ENCODE results near the gene NGRN. TPM values are rescaled to one million over a fixed set of nuclear protein-coding genes. Genes with fewer than 3 reads are reported as not detected.

NGRN gene
- total RNA-seq, 2 experiments from 2014 or later: 40.0 to 65.0 TPM

- Histone ChIP-seq H3K4me3 (ENCODE audit: low read depth, low read length, poor library complexity, severe bottlenecking) (no peak overlapping the region), H3K36me3 (ENCODE audit: insufficient read depth, low read length) (no peaks in the 10 kb centered on the region), H3K27ac (ENCODE audit: low read depth, low read length, poor library complexity, severe bottlenecking) (no peak overlapping the region), H3K9me3 (ENCODE audit: low read length) (no peaks in the 10 kb centered on the region), H3K4me2 (ENCODE audit: low read length) (no peak overlapping the region), H4K20me1 (ENCODE audit: insufficient read depth, low read length) (no peaks in the 10 kb centered on the region), H3K4me1 (ENCODE audit: insufficient read depth, low read length, poor library complexity, severe bottlenecking) (peaks cover under 1% of the 10 kb centered on the region), H3K9me2 (ENCODE audit: insufficient read depth, low read length) (no peaks in the 10 kb centered on the region), H2AFZ (ENCODE audit: low read length) (no peak overlapping the region), H3K79me2 (ENCODE audit: insufficient read depth, low read depth, low read length) (no peaks in the 10 kb centered on the region)
- intact Hi-C loops (cut with micrococcal nuclease; ENCODE audit: unreplicated experiment): no loop called here
- no TSS peak for BruUV-seq (replicated peaks)
- POLR2A ChIA-PET: interaction anchor here (0.5 to 0.7 kb wide), 2 partner anchors 11 to 280 kb away, joined by 3 to 5 read pairs; no protein-coding TSS in a partner anchor
- DNase-seq (ENCODE audit: low spot score): no peak
- no peak for TF ChIP-seq EZH2phosphoT487 (IDR thresholded peaks at IDR 0.05; ENCODE audit: borderline replicate concordance, low read depth, low read length)
- TF ChIP-seq, protein P1, sequence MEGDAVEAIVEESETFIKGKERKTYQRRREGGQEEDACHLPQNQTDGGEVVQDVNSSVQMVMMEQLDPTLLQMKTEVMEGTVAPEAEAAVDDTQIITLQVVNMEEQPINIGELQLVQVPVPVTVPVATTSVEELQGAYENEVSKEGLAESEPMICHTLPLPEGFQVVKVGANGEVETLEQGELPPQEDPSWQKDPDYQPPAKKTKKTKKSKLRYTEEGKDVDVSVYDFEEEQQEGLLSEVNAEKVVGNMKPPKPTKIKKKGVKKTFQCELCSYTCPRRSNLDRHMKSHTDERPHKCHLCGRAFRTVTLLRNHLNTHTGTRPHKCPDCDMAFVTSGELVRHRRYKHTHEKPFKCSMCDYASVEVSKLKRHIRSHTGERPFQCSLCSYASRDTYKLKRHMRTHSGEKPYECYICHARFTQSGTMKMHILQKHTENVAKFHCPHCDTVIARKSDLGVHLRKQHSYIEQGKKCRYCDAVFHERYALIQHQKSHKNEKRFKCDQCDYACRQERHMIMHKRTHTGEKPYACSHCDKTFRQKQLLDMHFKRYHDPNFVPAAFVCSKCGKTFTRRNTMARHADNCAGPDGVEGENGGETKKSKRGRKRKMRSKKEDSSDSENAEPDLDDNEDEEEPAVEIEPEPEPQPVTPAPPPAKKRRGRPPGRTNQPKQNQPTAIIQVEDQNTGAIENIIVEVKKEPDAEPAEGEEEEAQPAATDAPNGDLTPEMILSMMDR (conservative IDR thresholded peaks at IDR 0.05; ENCODE audit: low read length): no peak
- CTCF ChIA-PET (ENCODE audit: unreplicated experiment): no interaction called here
These were observed 31.5 kb downstream of the NGRN start for GRCh38 chr15:90297021-90297420.

- H3K36me3 ChIP-seq (ENCODE audit: insufficient read depth, low read length): no peaks in the 10 kb centered on the region
- H3K9me2 ChIP-seq (ENCODE audit: insufficient read depth, low read length): no peaks in the 10 kb centered on the region
- H3K4me2 ChIP-seq (ENCODE audit: low read length): no peak overlapping the region
- no peaks in the 10 kb centered on the region for H3K9me3 ChIP-seq (ENCODE audit: low read length)
- intact Hi-C loops (cut with micrococcal nuclease; ENCODE audit: unreplicated experiment): no loop called here
- H3K27ac ChIP-seq (ENCODE audit: low read depth, low read length, poor library complexity, severe bottlenecking): no peak overlapping the region
- H3K79me2 ChIP-seq (ENCODE audit: insufficient read depth, low read depth, low read length): no peaks in the 10 kb centered on the region
- BruUV-seq (replicated peaks): no TSS peak
- H2AFZ ChIP-seq (ENCODE audit: low read length): no peak overlapping the region
- no peak for DNase-seq (ENCODE audit: low spot score)
- TF ChIP-seq EZH2phosphoT487 (IDR thresholded peaks at IDR 0.05; ENCODE audit: borderline replicate concordance, low read depth, low read length): no peak
- TF ChIP-seq, protein P1 (conservative IDR thresholded peaks at IDR 0.05; ENCODE audit: low read length): no peak
- no peaks in the 10 kb centered on the region for H3K4me1 ChIP-seq (ENCODE audit: insufficient read depth, low read length, poor library complexity, severe bottlenecking)
- ChIA-PET CTCF (ENCODE audit: unreplicated experiment) (interaction anchor here (1.2 kb wide), 1 partner anchor 20 kb away, joined by 4 read pairs; no protein-coding TSS in a partner anchor), POLR2A (interaction anchor here (0.5 to 1.6 kb wide), 2 partner anchors 21 to 198 kb away, joined by 3 read pairs; no protein-coding TSS in a partner anchor)
- no peak overlapping the region for H3K4me3 ChIP-seq (ENCODE audit: low read depth, low read length, poor library complexity, severe bottlenecking)
- H4K20me1 ChIP-seq (ENCODE audit: insufficient read depth, low read length): no peaks in the 10 kb centered on the region
These were observed 35.1 kb downstream of the NGRN start for GRCh38 chr15:90300541-90300940.

- Histone ChIP-seq H3K79me2 (ENCODE audit: insufficient read depth, low read depth, low read length) (no peaks in the 10 kb centered on the region), H3K4me2 (ENCODE audit: low read length) (peak overlapping the region; percentile 27; the same call in 1 of the 2 replicates), H2AFZ (ENCODE audit: low read length) (0 out of 2 replicates have a peak overlapping the region, but pooled peaks have one; percentile 45), H3K9me2 (ENCODE audit: insufficient read depth, low read length) (no peaks in the 10 kb centered on the region), H3K4me3 (ENCODE audit: low read depth, low read length, poor library complexity, severe bottlenecking) (no peak overlapping the region), H3K4me1 (ENCODE audit: insufficient read depth, low read length, poor library complexity, severe bottlenecking) (no peaks in the 10 kb centered on the region), H3K27ac (ENCODE audit: low read depth, low read length, poor library complexity, severe bottlenecking) (no peak overlapping the region), H4K20me1 (ENCODE audit: insufficient read depth, low read length) (no peaks in the 10 kb centered on the region), H3K36me3 (ENCODE audit: insufficient read depth, low read length) (no peaks in the 10 kb centered on the region), H3K9me3 (ENCODE audit: low read length) (no peaks in the 10 kb centered on the region)
- intact Hi-C loops (cut with micrococcal nuclease; ENCODE audit: unreplicated experiment): no loop called here
- DNase-seq (ENCODE audit: low spot score): peak; percentile 71
- CTCF ChIA-PET (ENCODE audit: unreplicated experiment): interaction anchor here (0.6 to 1.2 kb wide), 2 partner anchors 19 to 293 kb away, joined by 3 to 4 read pairs; no protein-coding TSS in a partner anchor
- POLR2A ChIA-PET: interaction anchor here (1.6 kb wide), 1 partner anchor 21 kb away, joined by 3 read pairs; no protein-coding TSS in a partner anchor
- TF ChIP-seq, protein P1 (conservative IDR thresholded peaks at IDR 0.05; ENCODE audit: low read length): peak; percentile 92
- no peak for TF ChIP-seq EZH2phosphoT487 (IDR thresholded peaks at IDR 0.05; ENCODE audit: borderline replicate concordance, low read depth, low read length)
- no TSS peak for BruUV-seq (replicated peaks)
These were observed 35.7 kb downstream of the NGRN start for GRCh38 chr15:90300988-90301706.

Data from OCI-LY7 (cell line).